PC-3 (cell line): ENCODE data around the gene MACO1. TPM values are rescaled to one million over a fixed set of nuclear protein-coding genes. Genes with fewer than 3 reads are reported as not detected.
A peak's percentile ranks its signal among the peaks of the same experiment; 100 is the strongest.

Source experiments
- ATAC-seq: fragments of 200-7000 bp; cut with Tn5 transposase; 2 replicates; pipeline ENCODE4 v1.9.1; 2020; ENCODE audit warnings: mild to moderate bottlenecking, moderate library complexity
- BruUV-seq: library from RNA; stranded (reverse); fragments of 400-500 nt; replicated peaks from 2 replicates; lab custom pipeline; 2021; lab: Mats Ljungman, UMichigan
- CTCF ChIA-PET: fragments of 300-600 bp; sonication (Branson Sonifier 250); formaldehyde crosslinking; loops from one replicate; lab custom pipeline; 2022; ENCODE audit warnings: antibody characterized with exemption; lab: Charles Lee
- POLR2A ChIA-PET: fragments of 300-600 bp; sonication (Branson Sonifier 250); formaldehyde crosslinking; loops from one replicate; lab custom pipeline; 2022; ENCODE audit warnings: antibody characterized with exemption; ENCODE audit not compliant: unreplicated experiment; lab: Charles Lee
- DNase-seq: peaks from one replicate; pipeline ENCODE4 v3.0.0-alpha.2; 2015
- H2AFZ ChIP-seq: fragments of 300-600 bp; sonication (generic); 2 replicates; pipeline ENCODE4 v1.6.0; 2016; ENCODE audit warnings: antibody characterized with exemption, low read length
- H3F3A ChIP-seq: fragments of 300-600 bp; sonication (generic); one replicate; pipeline ENCODE4 v1.6.0; 2017; ENCODE audit warnings: antibody characterized with exemption, low read length, control low read depth, mild to moderate bottlenecking; ENCODE audit not compliant: unreplicated experiment
- H3K27ac ChIP-seq: fragments of 300-600 bp; sonication (generic); 2 replicates; pipeline ENCODE4 v1.5.1; 2016; ENCODE audit warnings: mild to moderate bottlenecking, low read length
- H3K27me3 ChIP-seq: fragments of 300-600 bp; sonication (generic); 2 replicates; pipeline ENCODE4 v1.6.1; 2016; ENCODE audit warnings: low read length, mixed read lengths
- H3K36me3 ChIP-seq: fragments of 300-600 bp; sonication (generic); 2 replicates; pipeline ENCODE4 v1.6.1; 2016; ENCODE audit warnings: low read depth, mixed run types, low read length, mixed read lengths
- H3K4me1 ChIP-seq: fragments of 300-600 bp; sonication (generic); 2 replicates; pipeline ENCODE4 v1.5.1; 2016; ENCODE audit warnings: low read length; ENCODE audit not compliant: insufficient read depth
- H3K4me2 ChIP-seq: fragments of 300-600 bp; sonication (generic); 2 replicates; pipeline ENCODE4 v1.6.0; 2016; ENCODE audit warnings: low read length
- H3K4me3 ChIP-seq: fragments of 300-600 bp; sonication (generic); 2 replicates; pipeline ENCODE4 v1.5.1; 2016; ENCODE audit warnings: mild to moderate bottlenecking, low read length, mixed read lengths
- H3K79me2 ChIP-seq: fragments of 300-600 bp; sonication (generic); 2 replicates; pipeline ENCODE4 v1.6.1; 2017; ENCODE audit warnings: low read length, mixed read lengths
- H3K9ac ChIP-seq: fragments of 300-600 bp; sonication (generic); 2 replicates; pipeline ENCODE4 v1.6.0; 2016; ENCODE audit warnings: mild to moderate bottlenecking, low read length
- H3K9me2 ChIP-seq: fragments of 300-600 bp; sonication (generic); replicated peaks from 2 replicates; pipeline ENCODE4 v1.6.1; 2016; ENCODE audit warnings: mixed run types, low read length, mixed read lengths
- H3K9me3 ChIP-seq: fragments of 300-600 bp; sonication (generic); 2 replicates; pipeline ENCODE4 v1.6.1; 2016; ENCODE audit warnings: low read length, mixed read lengths
- H4K20me1 ChIP-seq: fragments of 300-600 bp; sonication (generic); 2 replicates; pipeline ENCODE4 v1.6.1; 2016; ENCODE audit warnings: low read length, mixed read lengths
- CTCF ChIP-seq: fragments of 300-600 bp; sonication (generic); conservative IDR thresholded peaks from 2 replicates; pipeline ENCODE4 v1.5.1; 2017; ENCODE audit warnings: antibody characterized with exemption, low read depth, mild to moderate bottlenecking, low read length
- EZH2 ChIP-seq: fragments of 300-600 bp; sonication (generic); IDR thresholded peaks from one replicate; pipeline ENCODE4 v1.6.1; 2017; ENCODE audit warnings: antibody characterized with exemption, mild to moderate bottlenecking, low read length; ENCODE audit not compliant: unreplicated experiment
- EZH2phosphoT487 ChIP-seq: fragments of 300-600 bp; sonication (generic); IDR thresholded peaks from 2 replicates; pipeline ENCODE4 v1.6.1; 2018; ENCODE audit warnings: mild to moderate bottlenecking, antibody characterized with exemption, low read length, borderline replicate concordance
- intact Hi-C: fragments of 100-400 bp; cut with micrococcal nuclease; formaldehyde crosslinking; loops from 2 replicates; pipeline ENCODE4 v1.9.0; 2023
- total RNA-seq: library from RNA; depleted of rRNA; stranded (reverse); fragments of >200 nt; gene quantifications from 2 replicates; pipeline ENCODE4 v1.2.3, GENCODE V29; 2014

MACO1 gene
- total RNA-seq, 1 experiment from 2014 or later: 14.0 TPM

DNA sequence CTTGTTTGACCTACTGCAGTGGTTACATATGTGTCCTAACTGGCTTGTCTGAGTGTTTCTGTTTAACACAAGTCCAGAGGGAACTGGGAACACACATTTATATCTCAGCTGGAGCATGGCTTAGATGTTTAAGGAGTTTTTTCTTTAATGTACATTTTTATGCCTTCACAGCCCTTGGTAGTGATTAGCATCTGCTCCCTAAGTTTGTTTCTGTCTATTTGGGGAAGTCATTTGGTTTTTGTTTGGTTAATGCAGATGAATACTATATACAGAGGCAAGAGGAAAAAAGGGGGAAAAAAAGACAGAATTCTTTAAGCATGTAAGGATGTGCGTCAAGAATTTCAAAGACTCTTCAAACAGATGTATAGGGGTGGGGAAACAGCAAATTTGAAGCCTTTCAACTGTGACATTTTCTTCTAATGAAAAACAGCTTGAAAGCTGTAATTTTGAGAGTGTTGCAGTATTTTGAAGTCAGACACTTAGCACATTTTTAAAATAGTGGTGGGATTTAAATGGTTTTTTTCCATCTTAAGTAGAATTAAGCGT, 15.4 kb downstream of the MACO1 start:
- CTCF ChIA-PET: no interaction called here

GRCh38 chr1:25447547-25447946, 16.9 kb downstream of the MACO1 start:
- TF ChIP-seq CTCF: no peak
- TF ChIP-seq EZH2phosphoT487: no peak
- no peak for TF ChIP-seq EZH2
- DNase-seq: no peak
- ChIA-PET POLR2A (no interaction called here), CTCF (no interaction called here)
- Histone ChIP-seq H3K9me3 (no peaks in the 10 kb centered on the region), H3K36me3 (peaks cover 8% of the 10 kb centered on the region; the same call in 1 of the 2 replicates), H3F3A (no peaks in the 10 kb centered on the region), H3K27ac (no peak overlapping the region), H3K27me3 (no peaks in the 10 kb centered on the region), H3K79me2 (peaks cover 36% of the 10 kb centered on the region), H3K9me2 (no peaks in the 10 kb centered on the region), H3K9ac (no peak overlapping the region), H2AFZ (no peak overlapping the region), H3K4me2 (no peak overlapping the region), H3K4me3 (no peak overlapping the region), H4K20me1 (peaks cover 7% of the 10 kb centered on the region; the same call in 1 of the 2 replicates), H3K4me1 (peaks cover 15% of the 10 kb centered on the region)
- no peak for ATAC-seq
- intact Hi-C loops: no loop called here
- BruUV-seq: no TSS peak

More for the DNA sequence above, 15.4 kb downstream of the MACO1 start:
- Histone ChIP-seq H3K4me1 (peaks cover 13% of the 10 kb centered on the region), H3K79me2 (peaks cover 49% of the 10 kb centered on the region), H3F3A (no peaks in the 10 kb centered on the region), H3K4me3 (no peak overlapping the region), H3K4me2 (no peak overlapping the region), H3K9me2 (no peaks in the 10 kb centered on the region), H3K27me3 (no peaks in the 10 kb centered on the region), H3K9me3 (no peaks in the 10 kb centered on the region), H2AFZ (no peak overlapping the region), H3K9ac (no peak overlapping the region), H4K20me1 (peaks cover 17% of the 10 kb centered on the region), H3K27ac (no peak overlapping the region), H3K36me3 (peaks cover 8% of the 10 kb centered on the region; the same call in 1 of the 2 replicates)
- intact Hi-C loops: no loop called here
- no peak for TF ChIP-seq EZH2
- TF ChIP-seq CTCF: no peak
- TF ChIP-seq EZH2phosphoT487: no peak
- ATAC-seq: no peak
- POLR2A ChIA-PET: no interaction called here
- BruUV-seq: no TSS peak
- no peak for DNase-seq

GRCh38 chr1:25450891-25451290, 20.2 kb downstream of the MACO1 start:
- TF ChIP-seq EZH2phosphoT487: no peak
- H3K4me2 ChIP-seq: peak overlapping the region; percentile 24
- H3K9me2 ChIP-seq: no peaks in the 10 kb centered on the region
- H3F3A ChIP-seq: no peaks in the 10 kb centered on the region
- no peaks in the 10 kb centered on the region for H3K27me3 ChIP-seq
- no peaks in the 10 kb centered on the region for H4K20me1 ChIP-seq
- intact Hi-C loops: no loop called here
- no peaks in the 10 kb centered on the region for H3K9me3 ChIP-seq
- no peak overlapping the region for H3K4me3 ChIP-seq
- H3K79me2 ChIP-seq: peaks cover 12% of the 10 kb centered on the region
- H3K36me3 ChIP-seq: peaks cover 8% of the 10 kb centered on the region; the same call in 1 of the 2 replicates
- ChIA-PET CTCF (interaction anchor here (0.6 to 0.7 kb wide), 2 partner anchors 31 to 218 kb away, joined by 3 to 7 read pairs; no protein-coding TSS in a partner anchor), POLR2A (no interaction called here)
- H3K4me1 ChIP-seq: peaks cover 15% of the 10 kb centered on the region
- H3K9ac ChIP-seq: no peak overlapping the region
- no TSS peak for BruUV-seq
- no peak overlapping the region for H2AFZ ChIP-seq
- ATAC-seq (peak; percentile 98), DNase-seq (peak; percentile 65)
- H3K27ac ChIP-seq: no peak overlapping the region
